ENCODE results near the gene RANBP9.

Gene RANBP9

GRCh38 chr6:13678255-13678983 is 33.2 kb downstream of the RANBP9 start:
- no peak for DNase-seq (ENCODE audit: low read depth)

- DNase-seq (ENCODE audit: low read depth) = no peak
These were observed 33.8 kb downstream of the RANBP9 start for GRCh38 chr6:13677878-13678254.

- no peak for DNase-seq (ENCODE audit: low read depth)
These were observed 35.0 kb downstream of the RANBP9 start for GRCh38 chr6:13676551-13677156.

- no peak for DNase-seq (ENCODE audit: low read depth)
These were observed 37.0 kb downstream of the RANBP9 start for GRCh38 chr6:13674533-13675190.

- DNase-seq (ENCODE audit: low read depth) = no peak
These were observed 37.7 kb downstream of the RANBP9 start for GRCh38 chr6:13673825-13674444.

GRCh38 chr6:13673368-13673767 is 38.3 kb downstream of the RANBP9 start:
- DNase-seq (ENCODE audit: low read depth) = no peak

- DNase-seq (ENCODE audit: low read depth) = no peak
These were observed 38.7 kb downstream of the RANBP9 start for GRCh38 chr6:13672904-13673303.

GRCh38 chr6:13671548-13672127 is 40.0 kb downstream of the RANBP9 start:
- DNase-seq (ENCODE audit: low read depth) = no peak

GRCh38 chr6:13669476-13669875 is 42.2 kb downstream of the RANBP9 start:
- DNase-seq (ENCODE audit: low read depth) = no peak

- DNase-seq (ENCODE audit: low read depth) = no peak
These were observed 43.2 kb downstream of the RANBP9 start for GRCh38 chr6:13668291-13668928.

GRCh38 chr6:13667655-13668054 is 44.0 kb downstream of the RANBP9 start:
- no peak for DNase-seq (ENCODE audit: low read depth)

GRCh38 chr6:13666194-13667105 is 45.2 kb downstream of the RANBP9 start:
- DNase-seq (ENCODE audit: low read depth) = no peak

- no peak for DNase-seq (ENCODE audit: low read depth)
These were observed 46.8 kb downstream of the RANBP9 start for GRCh38 chr6:13664703-13665352.

- no peak for DNase-seq (ENCODE audit: low read depth)
These were observed 47.6 kb downstream of the RANBP9 start for GRCh38 chr6:13663986-13664385.

GRCh38 chr6:13662651-13663334 is 48.8 kb downstream of the RANBP9 start:
- no peak for DNase-seq (ENCODE audit: low read depth)

- no peak for DNase-seq (ENCODE audit: low read depth)
These were observed 50.0 kb downstream of the RANBP9 start for GRCh38 chr6:13661647-13662046.

- DNase-seq (ENCODE audit: low read depth) = no peak
These were observed 50.7 kb downstream of the RANBP9 start for GRCh38 chr6:13660893-13661292.

GRCh38 chr6:13660273-13660672 is 51.4 kb downstream of the RANBP9 start:
- DNase-seq (ENCODE audit: low read depth) = no peak

GRCh38 chr6:13655700-13656099 is 55.9 kb downstream of the RANBP9 start:
- DNase-seq (ENCODE audit: low read depth) = no peak

GRCh38 chr6:13654496-13654895 is 57.1 kb downstream of the RANBP9 start:
- no peak for DNase-seq (ENCODE audit: low read depth)
